Epithelial cell of esophagus (primary cell): ENCODE results near the gene RGS7.

Source experiments
- DNase-seq: peaks from one replicate; pipeline ENCODE4 v3.0.0; 2010; ENCODE audit warnings: low read depth
- H3K4me3 ChIP-seq: 2 replicates; pipeline ENCODE4 v1.5.1; 2011; ENCODE audit warnings: mild to moderate bottlenecking, low read length, control low read depth
- CTCF ChIP-seq: IDR thresholded peaks from 2 replicates; pipeline ENCODE4 v1.5.1; 2011; ENCODE audit warnings: low read depth, mild to moderate bottlenecking, low read length, control low read depth, inconsistent platforms; ENCODE audit not compliant: insufficient read depth; ENCODE audit errors: missing control alignments

RGS7 gene

GRCh38 chr1:240970253-240970652 lies 386.8 kb downstream of the RGS7 start:
- TF ChIP-seq CTCF, result no peak
- DNase-seq, result no peak
- H3K4me3 ChIP-seq, result no peak overlapping the region

GRCh38 chr1:240968864-240969263 lies 388.1 kb downstream of the RGS7 start:
- DNase-seq, result no peak
- H3K4me3 ChIP-seq, result no peak overlapping the region
- TF ChIP-seq CTCF, result no peak

GRCh38 chr1:240967070-240967724 lies 389.8 kb downstream of the RGS7 start:
- no peak for TF ChIP-seq CTCF
- no peak for DNase-seq
- H3K4me3 ChIP-seq, result no peak overlapping the region

- DNase-seq, result no peak
- no peak for TF ChIP-seq CTCF
- no peak overlapping the region for H3K4me3 ChIP-seq
These were observed 391.4 kb downstream of the RGS7 start for GRCh38 chr1:240965581-240966091.

GRCh38 chr1:240962086-240962485 lies 394.9 kb downstream of the RGS7 start:
- H3K4me3 ChIP-seq, result no peak overlapping the region
- no peak for TF ChIP-seq CTCF
- no peak for DNase-seq

- DNase-seq, result no peak
- TF ChIP-seq CTCF, result no peak
- no peak overlapping the region for H3K4me3 ChIP-seq
These were observed 400.6 kb downstream of the RGS7 start for GRCh38 chr1:240956424-240956823.

- no peak for DNase-seq
- H3K4me3 ChIP-seq, result no peak overlapping the region
- TF ChIP-seq CTCF, result no peak
These were observed 401.0 kb downstream of the RGS7 start for GRCh38 chr1:240956020-240956419.
